ENCODE measurements around the gene CDC73. TPM values are rescaled to one million over a fixed set of nuclear protein-coding genes. Genes with fewer than 3 reads are reported as not detected.
"Not testable (repeated sequence)": the region's sequence is repeated elsewhere in the genome, so short reads cannot be mapped to it uniquely, and the experiment has no call there.

Gene CDC73
- polyA plus RNA-seq, 1 donor: 26.2 TPM

- DNase-seq (ENCODE audit: low read depth): no peak
These were observed 7.9 kb upstream of the CDC73 start for GRCh38 chr1:193113992-193114332.

- DNase-seq (ENCODE audit: low read depth): no peak
These were observed 7.2 kb upstream of the CDC73 start for GRCh38 chr1:193114485-193115095.

GRCh38 chr1:193115629-193116227 is 6.1 kb upstream of the CDC73 start:
- no peak for DNase-seq (ENCODE audit: low read depth)

GRCh38 chr1:193117167-193117566 is 4.7 kb upstream of the CDC73 start:
- not testable (repeated sequence) for DNase-seq (ENCODE audit: low read depth)

GRCh38 chr1:193118194-193118593 is 3.6 kb upstream of the CDC73 start:
- no peak for DNase-seq (ENCODE audit: low read depth)

GRCh38 chr1:193118803-193119730 is 2.8 kb upstream of the CDC73 start:
- no peak for DNase-seq (ENCODE audit: low read depth)

- no peak for DNase-seq (ENCODE audit: low read depth)
These were observed 1.1 kb upstream of the CDC73 start for GRCh38 chr1:193120604-193121166.

- DNase-seq (ENCODE audit: low read depth): no peak
These were observed 1.9 kb downstream of the CDC73 start for GRCh38 chr1:193123751-193124150.

GRCh38 chr1:193125369-193125768 is 3.5 kb downstream of the CDC73 start:
- no peak for DNase-seq (ENCODE audit: low read depth)

GRCh38 chr1:193131266-193131860 is 9.5 kb downstream of the CDC73 start:
- DNase-seq (ENCODE audit: low read depth): no peak

GRCh38 chr1:193140254-193140653 is 18.4 kb downstream of the CDC73 start:
- DNase-seq (ENCODE audit: low read depth): no peak

- no peak for DNase-seq (ENCODE audit: low read depth)
These were observed 20.0 kb downstream of the CDC73 start for GRCh38 chr1:193141804-193142203.

GRCh38 chr1:193142409-193142808 is 20.6 kb downstream of the CDC73 start:
- DNase-seq (ENCODE audit: low read depth): no peak

GRCh38 chr1:193143285-193143684 is 21.5 kb downstream of the CDC73 start:
- no peak for DNase-seq (ENCODE audit: low read depth)

GRCh38 chr1:193144361-193144938 is 22.6 kb downstream of the CDC73 start:
- no peak for DNase-seq (ENCODE audit: low read depth)

GRCh38 chr1:193144999-193145398 is 23.2 kb downstream of the CDC73 start:
- DNase-seq (ENCODE audit: low read depth): no peak

- DNase-seq (ENCODE audit: low read depth): no peak
These were observed 34.4 kb downstream of the CDC73 start for GRCh38 chr1:193156117-193156821.

GRCh38 chr1:193156822-193157142 is 35.0 kb downstream of the CDC73 start:
- DNase-seq (ENCODE audit: low read depth): no peak

GRCh38 chr1:193157360-193157759 is 35.5 kb downstream of the CDC73 start:
- DNase-seq (ENCODE audit: low read depth): no peak

- DNase-seq (ENCODE audit: low read depth): no peak
These were observed 54.3 kb downstream of the CDC73 start for GRCh38 chr1:193176113-193176512.

GRCh38 chr1:193176788-193177187 is 55.0 kb downstream of the CDC73 start:
- no peak for DNase-seq (ENCODE audit: low read depth)
